GM21825 (cell line): ENCODE results near the gene EFNA2.
"Not testable (repeated sequence)": the region's sequence is repeated elsewhere in the genome, so short reads cannot be mapped to it uniquely, and the experiment has no call there.

Experiments used
- ATAC-seq: cut with Tn5 transposase; IDR thresholded peaks from one replicate; pipeline ENCODE4 v1.9.1; 2021; ENCODE audit warnings: mild to moderate bottlenecking, moderate library complexity; ENCODE audit not compliant: unreplicated experiment

Gene EFNA2

GRCh38 chr19:1285737-1286360 lies at the start of gene EFNA2:
TSS of gene EFNA2 (plus strand) at chr19:1285873. CDS start at chr19:1286169, 296 bp downstream.
- no peak for ATAC-seq

GRCh38 chr19:1236576-1236975 lies 49.1 kb upstream of the EFNA2 start:
- ATAC-seq = no peak

GRCh38 chr19:1237027-1237659 lies 48.5 kb upstream of the EFNA2 start:
- no peak for ATAC-seq

GRCh38 chr19:1237754-1238368 lies 47.8 kb upstream of the EFNA2 start, which contains the start of gene CBARP:
TSS of gene CBARP (minus strand) at chr19:1238005. CDS start at chr19:1236100, 1,905 bp downstream.
- ATAC-seq = no peak

- no peak for ATAC-seq
These were observed 47.0 kb upstream of the EFNA2 start for GRCh38 chr19:1238369-1239303.

- ATAC-seq = no peak
These were observed 46.3 kb upstream of the EFNA2 start for GRCh38 chr19:1239420-1239795.

- ATAC-seq = no peak
These were observed 45.6 kb upstream of the EFNA2 start for GRCh38 chr19:1239796-1240737.

- ATAC-seq = no peak
These were observed 44.7 kb upstream of the EFNA2 start for GRCh38 chr19:1240925-1241324.

GRCh38 chr19:1241417-1242095 lies 44.1 kb upstream of the EFNA2 start, which contains the start of gene ATP5F1D:
TSS of gene ATP5F1D (plus strand) at chr19:1241751. CDS start at chr19:1241851, 100 bp downstream.
- peak; percentile 44 for ATAC-seq

GRCh38 chr19:1243768-1244692 lies 41.6 kb upstream of the EFNA2 start:
- ATAC-seq = no peak

- ATAC-seq = no peak
These were observed 40.8 kb upstream of the EFNA2 start for GRCh38 chr19:1244693-1245451.

- no peak for ATAC-seq
These were observed 40.0 kb upstream of the EFNA2 start for GRCh38 chr19:1245494-1246264.

- ATAC-seq = not testable (repeated sequence)
These were observed 39.2 kb upstream of the EFNA2 start for GRCh38 chr19:1246265-1247087.

GRCh38 chr19:1247748-1248138 lies 37.9 kb upstream of the EFNA2 start:
- no peak for ATAC-seq

GRCh38 chr19:1248139-1248785 lies 37.4 kb upstream of the EFNA2 start, which contains the start of gene MIDN:
TSS of gene MIDN (plus strand) at chr19:1248583. CDS start at chr19:1250297, 1,714 bp downstream.
- ATAC-seq = peak; percentile 7
